IPS-NIHi7 (cell line): ENCODE measurements around the gene MBLAC1.

Source experiments
- DNase-seq: peaks from one replicate; pipeline ENCODE4 v3.0.0; 2012; ENCODE audit warnings: mixed read lengths; ENCODE audit errors: extremely low spot score

The MBLAC1 gene

DNA sequence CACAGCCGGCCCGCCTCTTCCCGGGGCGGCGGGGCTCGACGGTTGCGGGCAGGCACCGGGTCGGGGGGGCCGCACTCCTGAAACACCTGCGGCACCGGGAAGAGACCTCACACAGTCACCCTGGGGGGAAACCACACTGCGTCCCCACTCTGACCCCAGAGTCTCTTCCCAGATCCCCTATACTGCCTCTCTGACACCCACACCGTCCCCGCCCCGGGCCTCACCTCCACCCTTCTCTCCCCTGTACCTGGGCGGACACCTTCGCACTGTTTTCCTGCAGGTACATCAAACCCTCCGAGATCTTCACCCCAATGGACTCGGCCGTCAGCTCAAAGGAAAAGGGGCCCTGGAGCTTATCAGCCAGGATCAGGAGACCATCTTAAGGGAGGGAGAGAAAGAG is 45.1 kb downstream of the MBLAC1 start:
- DNase-seq = no peak

DNA sequence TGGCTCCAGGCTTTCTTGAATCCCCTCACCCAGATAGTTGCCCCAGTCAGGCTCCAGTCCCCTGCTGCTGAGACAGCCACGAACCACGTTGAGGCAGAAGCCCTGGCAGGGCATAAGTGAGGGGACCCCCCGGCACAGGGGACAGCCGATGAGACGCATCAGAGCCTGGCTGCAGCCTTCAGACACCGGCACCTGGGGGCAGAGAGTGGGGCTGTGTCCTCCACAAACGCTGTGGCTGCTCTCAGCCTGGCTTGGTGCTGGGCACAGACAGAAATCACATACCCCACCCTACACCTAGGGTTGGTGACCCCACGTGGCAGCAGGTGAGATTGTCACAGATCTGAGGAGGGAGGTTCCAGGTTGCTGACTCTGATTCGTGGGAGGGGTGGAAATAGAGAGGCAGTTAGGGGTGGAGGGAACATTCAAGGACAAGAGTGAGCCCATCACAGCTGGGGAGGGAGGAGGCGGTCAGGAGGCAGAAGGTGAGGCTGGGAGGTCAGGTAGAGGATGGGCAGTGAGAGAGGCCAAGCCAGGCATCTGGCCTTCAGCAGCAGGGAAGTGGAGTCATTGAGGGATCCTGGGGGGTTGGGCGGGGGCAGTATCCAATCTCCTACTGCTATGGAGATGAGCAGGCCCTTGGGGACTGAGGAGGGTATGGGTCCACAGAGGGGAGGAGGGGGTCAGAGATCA is 47.2 kb downstream of the MBLAC1 start:
- DNase-seq = no peak

DNA sequence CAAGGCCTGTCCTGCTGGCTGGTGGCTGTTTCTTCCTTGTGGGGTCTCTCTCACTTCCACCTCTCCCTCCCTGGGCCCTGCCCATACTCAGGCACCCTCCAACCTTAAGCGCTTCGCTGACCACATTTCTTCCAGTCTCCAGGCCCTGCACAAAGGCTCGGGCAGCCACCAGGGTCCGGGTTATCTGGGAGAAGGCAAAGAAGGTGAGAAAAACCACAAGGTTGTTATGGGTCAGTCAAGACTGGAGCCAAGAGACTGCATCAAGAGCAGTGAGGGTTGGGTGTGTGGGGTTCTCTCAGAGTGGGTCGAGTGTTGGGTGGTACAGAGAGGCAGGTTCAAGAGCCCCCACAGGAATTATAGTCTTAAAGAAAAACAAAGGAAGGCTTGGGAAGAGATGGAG is 47.8 kb downstream of the MBLAC1 start:
- no peak for DNase-seq

DNA sequence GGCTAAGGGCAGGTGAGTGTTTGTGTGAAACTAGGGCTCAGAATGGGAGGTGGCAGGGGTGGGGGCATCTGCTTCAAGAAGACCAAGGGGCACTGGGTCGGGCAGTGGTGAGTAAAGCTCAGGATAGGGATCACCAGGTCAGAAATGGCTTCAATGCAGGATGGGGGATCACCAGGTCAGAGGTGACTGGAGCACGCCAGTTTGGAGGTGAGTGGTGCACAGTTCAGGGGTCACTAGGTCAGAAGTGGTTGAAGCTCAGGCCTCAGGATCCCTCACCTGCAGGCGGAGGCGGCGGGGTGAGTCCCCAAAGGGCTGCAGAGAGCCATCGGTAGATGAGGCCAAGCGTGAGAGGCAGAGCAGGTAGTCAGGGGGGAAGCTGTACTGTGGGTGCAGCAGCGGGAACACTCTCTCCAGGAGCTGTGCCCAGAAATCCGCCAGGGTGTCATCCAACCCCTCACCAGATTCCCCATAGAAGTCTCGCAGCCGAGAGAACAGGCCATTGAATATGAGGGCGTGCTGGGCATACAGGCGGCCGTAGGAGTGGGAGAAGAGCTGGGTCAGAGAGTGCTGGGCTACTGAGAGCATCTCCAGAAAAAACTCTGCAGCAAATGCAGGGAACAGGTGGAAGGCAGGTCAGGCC is 48.6 kb downstream of the MBLAC1 start:
- no peak for DNase-seq

DNA sequence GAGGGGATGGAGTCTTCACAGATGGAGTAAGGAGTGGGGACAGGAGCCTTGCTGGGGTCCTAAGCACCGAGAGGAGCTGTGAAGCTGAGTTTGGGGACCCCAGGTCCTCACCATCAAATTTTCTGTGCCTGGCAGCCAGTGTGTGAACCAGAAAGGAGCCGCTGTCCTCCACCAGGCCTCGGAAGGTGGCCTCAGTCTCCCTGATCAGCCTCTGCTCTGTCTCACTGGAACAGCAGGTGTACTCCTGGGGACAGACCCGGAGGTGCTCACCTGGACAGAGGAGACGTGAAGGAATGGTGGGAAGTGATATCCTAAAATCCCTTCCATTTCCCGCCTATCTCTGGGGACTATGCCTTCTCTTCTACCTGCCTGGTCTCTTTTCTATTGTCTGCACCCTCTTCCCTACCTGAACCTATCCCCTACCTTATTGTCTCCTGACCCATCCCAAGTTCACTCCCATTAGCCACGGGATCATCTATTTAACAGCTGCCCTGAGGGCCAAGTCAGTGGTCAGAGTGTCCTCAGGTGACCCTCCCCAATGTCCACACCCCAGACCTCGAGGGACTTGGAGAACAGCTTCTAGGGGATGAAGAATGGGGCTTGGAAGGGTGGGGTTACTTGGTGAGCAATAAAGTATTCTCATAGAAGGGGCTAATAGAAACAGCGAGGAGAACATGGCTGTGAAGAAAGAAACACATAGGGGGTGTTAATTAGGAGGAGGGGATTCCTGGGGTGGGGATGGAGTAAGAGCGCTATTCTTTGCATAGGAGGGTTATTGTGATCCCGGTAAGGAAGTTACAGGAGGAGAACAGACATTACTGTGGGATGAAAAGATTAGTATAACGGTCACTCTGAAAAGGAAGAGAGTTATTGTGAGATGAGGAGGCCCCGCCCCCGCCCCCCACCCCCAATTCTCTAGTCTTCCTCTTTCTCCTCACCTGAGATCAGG is 49.6 kb downstream of the MBLAC1 start:
- DNase-seq = no peak

DNA sequence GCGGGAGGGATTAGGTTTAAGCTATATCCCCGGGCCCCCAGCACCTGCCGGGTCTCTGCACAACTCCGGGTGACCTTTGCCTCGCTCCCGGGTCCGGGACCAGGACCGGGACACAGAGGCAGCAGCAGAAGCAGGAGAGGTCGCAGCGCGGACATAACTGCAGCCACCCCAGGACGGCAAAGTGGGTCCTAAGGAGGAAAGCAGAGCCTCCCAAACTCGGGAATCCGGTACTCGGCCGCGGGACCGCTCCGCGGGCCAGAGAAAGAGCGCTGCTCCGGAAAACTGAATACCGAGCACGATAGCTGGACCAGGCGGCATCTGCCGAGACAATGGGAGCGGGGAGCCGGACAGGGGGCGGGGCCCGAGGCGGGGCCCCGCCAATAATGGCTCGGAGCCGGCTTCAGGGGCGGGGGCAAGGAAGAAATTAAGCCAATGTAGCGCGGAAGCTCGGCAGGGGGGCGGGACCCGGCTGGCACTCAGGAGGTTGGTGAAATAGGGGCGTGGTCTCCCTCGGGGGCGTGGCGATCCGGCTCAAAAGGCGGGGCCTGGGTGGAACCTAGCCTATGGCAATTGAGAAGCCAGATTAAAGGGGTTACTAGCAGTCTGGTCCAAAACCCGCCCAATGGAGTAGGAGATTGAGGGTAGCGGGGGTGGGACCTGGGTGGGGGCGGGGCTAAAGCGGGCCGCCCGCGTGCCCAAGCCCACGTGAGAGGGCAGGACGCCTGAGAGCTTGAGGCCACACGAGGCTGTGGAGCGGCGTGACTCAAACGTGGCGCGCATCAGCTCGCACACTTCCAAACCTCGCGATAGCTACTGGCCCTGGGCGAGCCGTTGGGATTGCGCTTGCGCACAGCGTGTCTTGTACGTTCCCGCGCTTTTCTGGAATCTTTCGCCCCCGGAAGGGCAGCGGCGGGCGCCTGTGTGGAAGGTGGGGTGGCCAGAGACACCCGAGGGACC is 50.6 kb downstream of the MBLAC1 start, which contains the start of the genes GPC2 and STAG3:
Gene GPC2, minus strand, starts transcription at position 337 of the 957 bp plus-strand sequence. Its CDS starts 182 bp downstream, at position 155.
Gene STAG3, plus strand, starts transcription at position 874 of the 957 bp plus-strand sequence. CDS start 2,639 bp downstream, outside the sequence.
- DNase-seq = peak; percentile 95
